HG02588 (cell line): ENCODE results near the gene TECPR1.

Experiments used
- ATAC-seq: cut with Tn5 transposase; IDR thresholded peaks from one replicate; pipeline ENCODE4 v1.9.1; 2021; ENCODE audit warnings: mild to moderate bottlenecking, moderate library complexity; ENCODE audit not compliant: unreplicated experiment

The TECPR1 gene

DNA sequence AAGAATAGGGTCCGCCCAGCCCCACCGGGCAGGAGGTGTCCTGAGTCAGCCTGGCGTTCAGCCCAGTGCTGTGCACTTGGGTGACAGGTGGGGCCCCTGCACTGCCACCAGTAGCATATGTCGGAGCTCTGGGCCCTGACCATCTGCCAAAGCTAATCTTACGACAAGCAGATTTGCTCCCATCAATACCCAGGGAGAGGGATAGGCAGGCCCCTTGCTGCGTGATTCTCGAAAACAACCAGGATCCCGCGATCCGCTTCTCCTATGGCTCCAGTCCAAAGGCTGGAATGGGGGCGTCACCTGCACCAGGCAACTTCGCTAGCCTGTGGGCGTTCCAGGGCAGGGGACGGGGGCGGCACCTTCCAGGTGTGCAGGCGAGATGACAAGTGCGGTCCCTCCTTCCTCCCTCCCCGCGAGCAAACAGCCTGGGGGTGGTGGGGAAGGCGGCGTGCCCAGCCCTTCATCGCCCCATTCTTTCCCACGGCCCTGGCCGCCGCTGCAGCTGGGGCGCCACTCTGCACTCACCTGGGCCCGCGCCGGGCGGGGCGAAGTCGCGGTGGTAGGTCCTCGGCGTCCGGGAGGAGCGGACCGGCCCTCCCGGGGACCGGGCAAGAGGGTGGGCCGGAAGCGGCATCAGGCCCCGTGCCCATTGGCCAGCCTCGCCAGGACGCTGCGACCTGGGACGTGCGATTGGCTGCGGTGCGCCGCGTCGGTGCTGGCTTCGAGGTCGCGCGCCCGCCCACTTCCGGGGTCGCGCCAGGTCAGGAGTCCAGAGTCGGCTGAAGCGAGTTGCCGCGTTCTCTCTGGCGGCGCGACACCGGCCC lies at the start of gene TECPR1:
Gene TECPR1, minus strand, starts transcription at position 632 of the 824 bp plus-strand sequence. CDS start 6,086 bp downstream, outside the sequence.
- peak; percentile 97 for ATAC-seq

GRCh38 chr7:98300595-98301372 lies 48.8 kb upstream of the TECPR1 start:
- no peak for ATAC-seq

GRCh38 chr7:98297626-98298286 lies 45.7 kb upstream of the TECPR1 start:
- ATAC-seq, result no peak

DNA sequence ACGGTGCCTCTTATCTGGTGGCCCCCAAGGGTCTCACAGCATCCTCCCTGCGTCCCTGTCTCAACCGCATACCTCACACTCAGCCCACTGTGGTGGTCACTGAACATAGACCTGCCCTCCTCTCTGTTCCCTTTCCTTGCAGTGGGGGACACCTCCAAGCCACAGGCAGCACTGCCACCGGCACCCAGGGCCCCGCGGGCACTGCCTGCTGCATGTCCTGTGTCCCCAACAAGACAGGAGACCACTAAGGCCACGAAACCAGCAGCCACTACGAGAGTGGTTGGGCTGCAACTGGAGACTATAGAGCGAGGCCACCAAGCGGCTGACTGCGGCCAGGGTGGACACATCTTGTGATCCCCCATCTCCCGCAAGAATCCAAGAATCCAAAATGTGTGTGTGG lies 44.8 kb upstream of the TECPR1 start:
- no peak for ATAC-seq

GRCh38 chr7:98295467-98296192 lies 43.6 kb upstream of the TECPR1 start:
- no peak for ATAC-seq

- ATAC-seq, result no peak
Observed at GRCh38 chr7:98294798-98295382, 42.9 kb upstream of the TECPR1 start.

DNA sequence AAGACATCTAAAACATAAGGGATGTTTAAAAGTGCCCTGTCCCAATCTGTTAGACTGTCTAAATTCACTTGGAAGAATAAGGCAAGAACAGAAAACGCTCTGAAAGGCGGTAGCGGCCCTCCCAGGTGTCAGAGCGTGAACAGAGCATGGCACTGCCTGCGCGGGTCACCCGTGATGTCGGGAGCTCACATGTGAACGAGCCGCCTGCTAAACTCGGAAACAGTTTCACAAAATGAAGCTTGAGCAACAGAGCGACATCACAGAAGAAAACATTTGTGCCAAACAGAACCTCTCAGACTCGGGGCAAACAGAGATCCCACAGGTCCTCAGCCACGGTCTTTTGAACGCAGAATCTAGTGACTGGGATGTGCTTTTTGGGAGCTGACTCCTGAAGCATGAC lies 42.3 kb upstream of the TECPR1 start:
- ATAC-seq, result no peak

DNA sequence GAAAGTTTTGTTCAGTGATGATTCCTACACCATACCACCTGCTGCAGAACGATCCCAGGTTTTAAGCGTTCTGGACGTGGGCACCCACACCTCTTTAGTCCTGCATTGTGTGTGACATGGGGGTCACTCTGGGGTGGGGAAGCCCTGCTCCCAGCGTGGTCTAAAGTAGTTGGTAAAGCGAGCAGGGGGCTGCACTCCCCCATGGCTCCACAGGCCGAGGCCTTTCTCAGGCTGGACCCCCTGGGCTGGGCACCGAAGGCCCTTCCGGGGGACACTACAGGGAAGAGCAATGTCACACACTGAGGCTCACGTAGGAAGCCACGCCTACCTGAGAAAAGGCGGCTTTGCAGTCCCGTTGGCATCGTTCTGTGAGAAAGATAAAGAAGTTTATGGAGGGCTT lies 41.7 kb upstream of the TECPR1 start:
- no peak for ATAC-seq

GRCh38 chr7:98293265-98293664 lies 41.2 kb upstream of the TECPR1 start:
- ATAC-seq, result no peak

DNA sequence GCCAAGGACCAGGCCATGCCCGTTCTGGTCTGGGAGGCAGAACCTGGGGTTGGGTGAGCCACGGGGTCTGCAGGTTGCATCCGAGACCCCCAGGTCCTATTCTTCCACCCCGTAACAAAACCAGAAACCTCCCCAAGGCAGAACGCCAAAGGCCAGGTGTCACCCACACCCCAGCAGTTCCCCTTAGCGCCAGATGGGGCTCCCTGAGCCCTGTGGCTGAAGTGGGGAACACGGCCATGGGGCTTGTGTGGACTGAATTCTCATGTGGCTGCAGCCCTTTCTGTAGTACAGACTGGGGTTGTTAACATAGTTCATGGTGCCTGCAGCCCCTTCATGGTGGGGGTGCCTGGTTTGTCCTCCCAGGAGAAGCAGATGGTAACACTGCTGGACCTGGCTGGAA lies 39.7 kb upstream of the TECPR1 start:
- no peak for ATAC-seq

GRCh38 chr7:98289333-98289875 lies 37.4 kb upstream of the TECPR1 start:
- no peak for ATAC-seq

GRCh38 chr7:98288064-98288823 lies 36.2 kb upstream of the TECPR1 start:
- no peak for ATAC-seq

- ATAC-seq, result no peak
Observed at GRCh38 chr7:98287486-98287959, 35.5 kb upstream of the TECPR1 start.

DNA sequence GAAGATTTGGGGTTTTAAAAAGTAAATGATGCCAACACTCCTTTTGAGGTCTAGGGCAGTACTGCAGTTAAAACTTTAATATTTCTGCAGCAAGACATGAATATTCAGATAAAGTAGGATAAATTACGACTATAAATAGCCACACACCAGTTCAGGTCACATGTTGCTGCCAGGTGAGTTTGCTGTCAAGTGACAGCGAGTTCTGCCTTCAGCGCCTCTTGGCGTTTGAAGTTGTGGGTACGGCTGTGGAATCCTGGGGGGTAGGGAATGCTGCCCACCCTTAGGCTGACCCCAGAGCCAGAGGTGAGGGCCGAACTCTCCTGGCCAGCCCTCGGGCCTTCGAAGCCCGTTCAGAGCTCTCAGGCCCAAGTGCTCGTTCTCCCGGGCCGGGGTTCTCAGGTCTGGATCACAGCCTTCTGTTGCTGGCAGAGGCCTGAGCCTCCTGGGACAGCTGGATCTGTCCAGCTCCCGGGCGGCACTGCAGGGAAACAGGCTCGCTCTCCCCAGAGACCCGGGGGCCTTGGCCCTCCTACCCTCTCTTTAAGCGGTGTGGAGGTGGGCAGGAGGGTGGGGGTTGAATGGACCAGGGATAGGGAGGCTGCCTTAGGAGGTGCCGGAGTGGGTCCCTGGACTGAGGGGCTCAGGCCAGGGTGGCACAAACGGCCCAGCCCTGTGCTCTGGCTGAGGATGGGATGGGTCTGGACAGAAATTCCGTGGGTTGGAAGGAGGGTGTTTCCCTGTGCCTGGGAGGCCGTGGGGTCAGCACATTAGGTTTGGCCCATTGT lies 34.9 kb upstream of the TECPR1 start:
- no peak for ATAC-seq

DNA sequence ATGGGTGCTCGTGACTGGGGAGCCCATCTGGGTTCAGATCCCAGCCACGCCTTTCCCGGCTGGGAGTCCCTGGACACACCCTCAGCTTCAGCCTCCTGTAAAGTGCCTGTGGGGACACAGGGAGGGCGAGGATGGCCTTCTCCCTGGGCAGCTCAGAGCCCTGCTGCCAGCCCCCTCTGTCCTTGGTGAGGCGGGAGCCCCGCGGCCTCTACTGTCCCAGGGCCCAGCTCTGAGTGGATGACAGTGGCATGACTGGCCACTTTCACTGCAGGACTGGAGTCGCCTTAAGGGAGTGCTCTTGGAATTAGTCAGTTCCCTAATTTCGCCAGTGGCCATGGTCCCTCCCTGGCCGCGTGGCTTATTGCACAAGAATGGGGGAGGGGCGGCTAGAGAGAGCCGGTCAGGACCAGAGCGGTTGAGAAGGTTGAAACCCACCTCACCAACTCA lies 34.1 kb upstream of the TECPR1 start:
- ATAC-seq, result no peak

DNA sequence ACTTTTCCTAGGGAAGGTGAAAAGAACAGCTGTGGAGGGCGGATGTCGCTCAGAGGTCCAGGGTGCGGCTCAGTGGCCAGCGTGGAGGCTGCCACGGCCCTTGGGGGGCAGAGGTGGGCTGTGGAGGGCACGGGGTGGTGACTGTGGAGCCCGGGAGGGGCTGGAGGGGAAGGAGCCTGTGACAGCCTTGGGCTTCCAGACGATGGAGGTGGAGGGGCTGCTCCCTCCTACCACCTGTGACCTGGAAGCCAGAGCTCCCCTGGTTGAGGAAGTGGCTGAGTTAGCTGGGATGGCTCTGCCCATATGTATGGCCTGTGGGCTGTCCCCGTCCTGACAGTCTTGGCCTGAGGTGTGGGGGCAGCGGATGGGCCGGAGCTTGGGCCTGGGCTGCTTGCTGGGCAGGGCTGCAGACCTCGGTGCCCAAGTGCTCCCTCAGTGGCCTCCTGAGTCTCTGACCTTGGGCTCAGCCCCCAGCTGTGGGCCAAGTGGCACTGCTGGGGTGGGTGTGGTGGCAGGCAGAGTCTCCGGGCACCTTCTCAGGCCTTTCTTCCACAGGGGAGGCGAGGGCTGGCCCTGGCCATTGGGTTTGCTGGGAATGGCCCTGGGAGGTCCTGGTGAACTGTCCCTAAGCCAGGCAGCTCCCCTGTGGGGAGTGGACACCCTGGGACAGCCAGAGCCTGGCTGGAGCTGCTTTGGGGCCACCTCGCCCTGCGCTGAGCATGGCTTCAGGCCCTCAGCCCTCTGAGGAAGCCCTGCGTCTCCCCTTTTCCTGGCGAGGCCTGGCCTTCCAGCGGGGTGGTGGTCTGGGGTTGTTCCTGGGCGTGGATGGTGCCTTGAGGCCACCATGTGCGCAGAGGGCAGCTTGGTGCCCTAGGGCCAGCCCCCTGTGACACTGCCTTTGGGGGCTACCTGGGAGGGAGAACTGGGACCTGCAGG lies 33.4 kb upstream of the TECPR1 start:
- no peak for ATAC-seq

- no peak for ATAC-seq
Observed at GRCh38 chr7:98284335-98285036, 32.5 kb upstream of the TECPR1 start.
